ENCODE results near the gene FNDC3A.
"Not testable (repeated sequence)": the region's sequence is repeated elsewhere in the genome, so short reads cannot be mapped to it uniquely, and the experiment has no call there.

The FNDC3A gene

GRCh38 chr13:49029570-49029969 is 53.9 kb downstream of the FNDC3A start:
- DNase-seq (ENCODE audit: low read depth in 2 of 2, low spot score in 1 of 2) = no peak

GRCh38 chr13:49030213-49030612 is 54.5 kb downstream of the FNDC3A start:
- DNase-seq (ENCODE audit: low read depth in 2 of 2, low spot score in 1 of 2) = no peak

GRCh38 chr13:49040872-49041271 is 65.2 kb downstream of the FNDC3A start:
- no peak for DNase-seq (ENCODE audit: low read depth in 2 of 2, low spot score in 1 of 2)

GRCh38 chr13:49042476-49042875 is 66.8 kb downstream of the FNDC3A start:
- DNase-seq (ENCODE audit: low read depth in 2 of 2, low spot score in 1 of 2) = no peak

- DNase-seq (ENCODE audit: low read depth in 2 of 2, low spot score in 1 of 2) = no peak
These were observed 68.3 kb downstream of the FNDC3A start for GRCh38 chr13:49044008-49044407.

GRCh38 chr13:49044836-49045235 is 69.1 kb downstream of the FNDC3A start:
- DNase-seq (ENCODE audit: low read depth in 2 of 2, low spot score in 1 of 2) = no peak

GRCh38 chr13:49046002-49046401 is 70.3 kb downstream of the FNDC3A start:
- no peak for DNase-seq (ENCODE audit: low read depth in 2 of 2, low spot score in 1 of 2)

GRCh38 chr13:49046519-49046918 is 70.8 kb downstream of the FNDC3A start:
- DNase-seq (ENCODE audit: low read depth in 2 of 2, low spot score in 1 of 2) = no peak

GRCh38 chr13:49052813-49053212 is 77.1 kb downstream of the FNDC3A start:
- no peak for DNase-seq (ENCODE audit: low read depth in 2 of 2, low spot score in 1 of 2)

GRCh38 chr13:49053215-49053614 is 77.5 kb downstream of the FNDC3A start:
- no peak for DNase-seq (ENCODE audit: low read depth in 2 of 2, low spot score in 1 of 2)

- DNase-seq (ENCODE audit: low read depth in 2 of 2, low spot score in 1 of 2) = no peak
These were observed 78.2 kb downstream of the FNDC3A start for GRCh38 chr13:49053906-49054305.

GRCh38 chr13:49055021-49055420 is 79.3 kb downstream of the FNDC3A start:
- no peak for DNase-seq (ENCODE audit: low read depth in 2 of 2, low spot score in 1 of 2)

- no peak for DNase-seq (ENCODE audit: low read depth in 2 of 2, low spot score in 1 of 2)
These were observed 81.5 kb downstream of the FNDC3A start for GRCh38 chr13:49057176-49057575.

GRCh38 chr13:49058761-49059160 is 83.0 kb downstream of the FNDC3A start:
- no peak for DNase-seq (ENCODE audit: low read depth in 2 of 2, low spot score in 1 of 2)

- DNase-seq (ENCODE audit: low read depth in 2 of 2, low spot score in 1 of 2) = no peak
These were observed 85.1 kb downstream of the FNDC3A start for GRCh38 chr13:49060678-49061387.

GRCh38 chr13:49061388-49061752 is 85.7 kb downstream of the FNDC3A start:
- not testable (repeated sequence) for DNase-seq (ENCODE audit: low read depth in 2 of 2, low spot score in 1 of 2)

GRCh38 chr13:49062297-49062896 is 86.7 kb downstream of the FNDC3A start:
- DNase-seq (ENCODE audit: low read depth in 2 of 2, low spot score in 1 of 2) = no peak

- DNase-seq (ENCODE audit: low read depth in 2 of 2, low spot score in 1 of 2) = no peak
These were observed 87.3 kb downstream of the FNDC3A start for GRCh38 chr13:49063011-49063410.

GRCh38 chr13:49063497-49063896 is 87.8 kb downstream of the FNDC3A start:
- DNase-seq (ENCODE audit: low read depth in 2 of 2, low spot score in 1 of 2) = no peak

- no peak for DNase-seq (ENCODE audit: low read depth in 2 of 2, low spot score in 1 of 2)
These were observed 88.8 kb downstream of the FNDC3A start for GRCh38 chr13:49064476-49064875.

- no peak for DNase-seq (ENCODE audit: low read depth in 2 of 2, low spot score in 1 of 2)
These were observed 91.1 kb downstream of the FNDC3A start for GRCh38 chr13:49066856-49067255.

- not testable (repeated sequence) for DNase-seq (ENCODE audit: low read depth in 2 of 2, low spot score in 1 of 2)
These were observed 92.8 kb downstream of the FNDC3A start for GRCh38 chr13:49068498-49068897.

- DNase-seq (ENCODE audit: low read depth in 2 of 2, low spot score in 1 of 2) = not testable (repeated sequence)
These were observed 94.3 kb downstream of the FNDC3A start for GRCh38 chr13:49070021-49070420.

Data from stimulated activated CD8-positive, alpha-beta memory T cell treated with anti-CD3 and anti-CD28 coated beads, Interleukin-4, amount 100 ng/mL, for 4 hours (primary cell).